LNCaP clone FGC (cell line): ENCODE measurements around the gene WDR4.

Experiments
- DNase-seq: peaks from one replicate; pipeline ENCODE4 v3.0.0-alpha.2; 2011; ENCODE audit warnings: low read depth
- H3K4me3 ChIP-seq: 2 replicates; pipeline ENCODE4 v1.5.1; 2011; ENCODE audit warnings: mild to moderate bottlenecking, low read depth, low read length, control low read depth
- CTCF ChIP-seq: IDR thresholded peaks from 2 replicates; pipeline ENCODE4 v1.5.1; 2012; ENCODE audit warnings: mild to moderate bottlenecking; ENCODE audit not compliant: control insufficient read depth, insufficient read depth; ENCODE audit errors: extremely low read depth

WDR4 gene

DNA sequence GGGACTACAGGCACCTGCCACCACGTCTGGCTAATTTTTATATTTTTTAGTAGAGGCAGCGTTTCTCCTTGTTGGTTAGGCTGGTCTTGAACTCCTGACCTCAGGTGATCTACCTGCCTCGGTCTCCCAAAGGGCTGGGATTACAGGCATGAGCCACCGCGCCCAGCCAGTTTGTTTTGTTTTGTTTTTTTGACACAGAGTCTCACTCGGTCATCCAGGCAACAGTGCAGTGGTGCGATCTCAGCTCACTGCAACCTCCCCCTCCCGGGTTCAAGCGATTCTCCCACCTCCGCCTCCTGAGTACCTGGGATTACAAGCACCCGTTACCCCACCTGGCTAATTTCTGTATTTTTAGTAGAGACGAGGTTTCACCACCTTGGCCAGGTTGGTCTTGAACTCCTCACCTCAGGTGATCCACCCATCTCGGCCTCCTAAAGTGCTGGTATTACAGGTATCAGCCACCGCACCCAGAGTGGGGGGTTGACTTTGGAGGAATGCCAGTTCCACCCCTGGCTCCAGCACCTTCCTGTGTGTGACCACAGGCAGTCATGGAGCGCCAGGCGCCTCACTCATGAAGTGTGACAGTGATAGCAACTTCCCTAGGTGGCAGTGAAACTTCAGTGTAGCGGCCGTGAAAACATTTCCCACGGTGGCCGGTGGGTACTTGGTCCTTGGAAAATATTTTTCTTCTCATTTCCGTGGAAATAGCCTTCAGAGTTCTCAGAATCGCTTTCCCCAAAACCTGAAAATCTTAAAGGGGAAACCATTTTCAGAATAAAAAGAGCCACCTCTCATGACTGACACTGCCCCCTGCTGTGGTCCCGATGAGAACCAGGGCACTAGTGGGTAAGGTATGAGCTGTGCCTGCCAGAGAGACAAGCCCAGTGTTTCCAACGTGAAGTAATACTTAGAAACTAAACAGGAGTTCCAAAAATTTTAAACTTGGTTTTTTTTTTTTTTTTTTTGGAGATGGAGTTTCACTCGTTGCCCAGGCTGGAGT is 48.6 kb downstream of the WDR4 start:
- no peak for TF ChIP-seq CTCF
- H3K4me3 ChIP-seq: no peak overlapping the region
- no peak for DNase-seq

DNA sequence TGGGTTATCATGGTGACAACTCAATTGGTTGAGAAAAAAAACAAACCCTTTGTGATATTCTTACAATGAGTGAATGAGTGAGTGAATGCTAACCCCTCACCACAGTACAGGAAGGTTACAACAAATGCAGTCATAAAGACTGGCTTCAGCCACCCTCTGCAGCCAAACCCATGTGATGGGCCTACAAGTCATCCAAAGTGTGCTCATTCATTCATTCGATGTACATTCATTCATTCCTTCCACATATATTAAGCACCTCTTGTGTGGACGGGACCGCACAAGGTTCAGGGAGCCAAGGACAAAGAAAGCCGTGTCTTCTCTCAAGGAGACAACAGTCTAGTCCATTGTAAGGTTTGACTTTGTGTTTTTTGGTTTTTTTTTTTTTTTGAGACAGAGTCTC is 49.4 kb downstream of the WDR4 start:
- no peak overlapping the region for H3K4me3 ChIP-seq
- TF ChIP-seq CTCF: no peak
- DNase-seq: no peak

GRCh38 chr21:42829417-42829816 is 49.9 kb downstream of the WDR4 start:
- DNase-seq: no peak
- H3K4me3 ChIP-seq: no peak overlapping the region
- TF ChIP-seq CTCF: no peak

GRCh38 chr21:42827588-42827987 is 51.8 kb downstream of the WDR4 start:
- DNase-seq: no peak
- TF ChIP-seq CTCF: no peak
- H3K4me3 ChIP-seq: no peak overlapping the region

DNA sequence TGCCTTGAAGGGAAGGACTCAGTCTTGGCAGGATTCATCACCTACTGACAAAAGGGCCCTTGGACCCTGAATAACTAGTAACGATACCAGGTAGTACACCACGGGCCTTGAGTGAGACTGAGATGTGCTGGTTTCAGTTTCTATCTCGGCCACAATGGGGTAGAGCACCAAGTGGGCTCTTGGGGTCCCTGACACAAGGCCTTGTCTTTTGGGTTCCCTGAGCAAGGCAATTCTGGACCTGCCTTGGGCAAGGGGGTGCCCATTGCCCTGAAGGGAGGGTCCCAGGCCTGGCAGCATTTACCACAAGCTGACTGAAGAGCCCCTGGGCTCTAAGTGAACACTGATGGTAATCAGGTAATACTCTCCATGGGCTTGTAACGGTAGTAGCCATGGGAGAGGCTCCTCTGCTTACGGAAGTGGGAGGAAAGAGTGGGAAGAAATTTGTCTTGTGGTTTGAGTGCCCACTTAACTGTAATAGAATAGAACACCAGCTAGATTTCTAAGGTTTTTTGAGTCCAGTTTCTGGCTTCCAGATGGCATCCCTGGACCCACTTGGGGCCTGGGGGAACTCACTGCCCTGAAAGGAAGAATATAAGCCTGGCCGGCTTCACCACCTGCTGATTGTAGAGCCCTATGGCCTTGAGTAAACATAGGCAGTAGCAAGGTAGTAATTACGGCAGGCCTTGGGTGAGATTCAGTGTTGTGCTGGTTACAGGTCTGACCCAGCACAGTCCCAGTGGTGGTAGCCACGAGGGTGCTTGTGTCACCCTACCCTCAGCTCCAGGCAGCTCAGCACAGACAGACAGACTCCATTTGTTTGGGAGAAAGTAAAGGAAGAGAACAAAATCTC is 58.5 kb downstream of the WDR4 start:
- no peak for DNase-seq

DNA sequence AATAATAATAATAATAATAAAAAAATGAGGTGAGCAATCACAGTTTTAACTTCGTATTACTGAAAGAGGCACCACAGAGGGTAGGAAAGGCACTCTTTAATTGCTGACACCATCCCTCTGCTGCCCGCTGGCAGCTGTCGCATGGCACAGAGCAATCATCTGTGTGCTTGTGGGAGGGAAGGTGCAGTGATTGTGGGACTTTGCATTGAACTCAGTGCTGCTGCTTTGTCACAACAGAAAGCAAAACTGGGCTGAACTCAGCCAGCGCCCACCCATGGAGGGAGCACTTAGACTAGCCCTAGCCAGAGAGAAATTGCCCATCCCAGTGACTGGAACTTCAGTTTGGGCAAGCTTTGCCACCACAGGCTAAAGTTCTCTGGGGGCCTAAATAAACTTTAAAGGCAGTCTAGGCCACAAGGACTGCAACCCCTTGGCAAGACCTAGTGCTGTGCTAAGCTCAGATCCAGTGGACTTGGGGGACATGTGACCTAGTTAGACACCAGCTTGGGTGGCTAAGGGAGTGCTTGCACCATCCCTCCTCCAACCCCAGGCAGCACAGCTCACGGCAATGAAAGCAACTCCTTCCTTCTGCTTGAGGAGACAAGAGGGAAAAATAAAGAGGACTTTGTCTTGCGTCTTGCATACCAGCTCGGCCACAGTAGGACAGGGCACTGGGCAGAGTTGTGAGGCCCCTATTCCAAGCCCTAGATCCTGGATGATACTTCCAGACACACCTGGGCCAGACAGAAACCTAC is 59.3 kb downstream of the WDR4 start:
- TF ChIP-seq CTCF: no peak
- no peak for DNase-seq
- no peak overlapping the region for H3K4me3 ChIP-seq

More for the DNA sequence above, 58.5 kb downstream of the WDR4 start:
- TF ChIP-seq CTCF: no peak
- no peak overlapping the region for H3K4me3 ChIP-seq
